SK-N-SH treated with all-trans-retinoic acid at 6 μM for 48 hours (cell line): ENCODE data around the gene LRRC37A.

Experiments
- CREB5 ChIP-seq: fragments of 250-450 bp; sonication (Bioruptor Pico); IDR thresholded peaks from 2 replicates; pipeline ENCODE4 v1.5.1; 2020; ENCODE audit warnings: low read depth, mild to moderate bottlenecking, moderate library complexity
- PATZ1 ChIP-seq: fragments of 250-450 bp; sonication (Bioruptor Pico); IDR thresholded peaks from 2 replicates; pipeline ENCODE4 v1.8.0; 2020; ENCODE audit warnings: mild to moderate bottlenecking, moderate library complexity, borderline replicate concordance
- ZFP3 ChIP-seq: fragments of 250-450 bp; sonication (Bioruptor Pico); IDR thresholded peaks from 2 replicates; pipeline ENCODE4 v1.5.0; 2020; ENCODE audit warnings: mild to moderate bottlenecking, moderate library complexity

- TF ChIP-seq CREB5 (no peak), PATZ1 (CRISPR knock-in tag) (no peak), ZFP3 (CRISPR knock-in tag) (no peak)
These were observed 24.9 kb upstream of the LRRC37A start for GRCh38 chr17:46270032-46270431.
